ENCODE measurements around the gene FHL3.

GRCh38 chr1:37949524-37950152, 55.7 kb downstream of the FHL3 start:
- TF ChIP-seq, protein P1, sequence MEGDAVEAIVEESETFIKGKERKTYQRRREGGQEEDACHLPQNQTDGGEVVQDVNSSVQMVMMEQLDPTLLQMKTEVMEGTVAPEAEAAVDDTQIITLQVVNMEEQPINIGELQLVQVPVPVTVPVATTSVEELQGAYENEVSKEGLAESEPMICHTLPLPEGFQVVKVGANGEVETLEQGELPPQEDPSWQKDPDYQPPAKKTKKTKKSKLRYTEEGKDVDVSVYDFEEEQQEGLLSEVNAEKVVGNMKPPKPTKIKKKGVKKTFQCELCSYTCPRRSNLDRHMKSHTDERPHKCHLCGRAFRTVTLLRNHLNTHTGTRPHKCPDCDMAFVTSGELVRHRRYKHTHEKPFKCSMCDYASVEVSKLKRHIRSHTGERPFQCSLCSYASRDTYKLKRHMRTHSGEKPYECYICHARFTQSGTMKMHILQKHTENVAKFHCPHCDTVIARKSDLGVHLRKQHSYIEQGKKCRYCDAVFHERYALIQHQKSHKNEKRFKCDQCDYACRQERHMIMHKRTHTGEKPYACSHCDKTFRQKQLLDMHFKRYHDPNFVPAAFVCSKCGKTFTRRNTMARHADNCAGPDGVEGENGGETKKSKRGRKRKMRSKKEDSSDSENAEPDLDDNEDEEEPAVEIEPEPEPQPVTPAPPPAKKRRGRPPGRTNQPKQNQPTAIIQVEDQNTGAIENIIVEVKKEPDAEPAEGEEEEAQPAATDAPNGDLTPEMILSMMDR (conservative IDR thresholded peaks at IDR 0.05; ENCODE audit: low read depth, low read length): no peak
- TF ChIP-seq EZH2 (IDR thresholded peaks at IDR 0.05; ENCODE audit: borderline replicate concordance, low read depth, low read length, poor library complexity, severe bottlenecking): no peak

All from A673 (cell line).